HG03558 (cell line): ENCODE data around the gene LLGL2.

Source experiments
- ATAC-seq: cut with Tn5 transposase; IDR thresholded peaks from one replicate; pipeline ENCODE4 v1.9.1; 2021; ENCODE audit warnings: moderate number of reproducible peaks; ENCODE audit not compliant: unreplicated experiment; ENCODE audit errors: extremely low read depth

LLGL2 gene

GRCh38 chr17:75610103-75610984 lies 84.8 kb downstream of the LLGL2 start:
- ATAC-seq, result no peak

GRCh38 chr17:75611851-75612429 lies 86.4 kb downstream of the LLGL2 start:
- no peak for ATAC-seq

GRCh38 chr17:75612906-75613626 lies 87.6 kb downstream of the LLGL2 start:
- no peak for ATAC-seq

GRCh38 chr17:75614006-75614405 lies 88.5 kb downstream of the LLGL2 start:
- no peak for ATAC-seq

- no peak for ATAC-seq
These were observed 89.2 kb downstream of the LLGL2 start for GRCh38 chr17:75614556-75615270.

- no peak for ATAC-seq
These were observed 89.8 kb downstream of the LLGL2 start for GRCh38 chr17:75615301-75615700.

- no peak for ATAC-seq
These were observed 91.1 kb downstream of the LLGL2 start for GRCh38 chr17:75616521-75617122.

- no peak for ATAC-seq
These were observed 91.7 kb downstream of the LLGL2 start for GRCh38 chr17:75617218-75617617.

GRCh38 chr17:75617675-75618074 lies 92.2 kb downstream of the LLGL2 start:
- ATAC-seq, result no peak

GRCh38 chr17:75619506-75620431 lies 94.3 kb downstream of the LLGL2 start:
- ATAC-seq, result no peak

- no peak for ATAC-seq
These were observed 96.0 kb downstream of the LLGL2 start for GRCh38 chr17:75621489-75621888.

- ATAC-seq, result no peak
These were observed 96.6 kb downstream of the LLGL2 start for GRCh38 chr17:75622076-75622475.

- no peak for ATAC-seq
These were observed 97.3 kb downstream of the LLGL2 start for GRCh38 chr17:75622771-75623273.

GRCh38 chr17:75623386-75623785 lies 97.9 kb downstream of the LLGL2 start:
- ATAC-seq, result no peak

GRCh38 chr17:75624021-75624420 lies 98.5 kb downstream of the LLGL2 start:
- no peak for ATAC-seq
